K562 treated with DMSO at 1 percent for 4 hours (cell line): ENCODE measurements around the gene TRIP11. TPM values are rescaled to one million over a fixed set of nuclear protein-coding genes. Genes with fewer than 3 reads are reported as not detected.

Source experiments
- total RNA-seq: library from RNA; unstranded; fragments of 300-600 nt; gene quantifications from 2 replicates; pipeline ENCODE4 v1.2.3, GENCODE V29; 2022; ENCODE audit not compliant: insufficient read depth

Gene TRIP11
- 4.0 and 4.8 TPM in 2 replicates for total RNA-seq

GRCh38 chr14:92039719-92040430 is at the start of gene TRIP11:
Gene TRIP11, minus strand, starts transcription at chr14:92040059. Its CDS starts 374 bp downstream, at chr14:92039685.

GRCh38 chr14:91947475-91948184 is 92.2 kb downstream of the TRIP11 start, which contains the start of gene FBLN5:
Gene FBLN5, minus strand, starts transcription at chr14:91947694. Its CDS starts 465 bp downstream, at chr14:91947229.

Other genes starting within 250 kb of the TRIP11 start
- gene TC2N, start 172.5 kb downstream of the TRIP11 start, total RNA-seq, result 2.4 and 2.9 TPM in 2 replicates
- not detected in 2 replicates for gene FBLN5, start 92.4 kb downstream of the TRIP11 start, total RNA-seq
- gene ATXN3, start 66.5 kb upstream of the TRIP11 start, total RNA-seq, result 4.7 and 6.7 TPM in 2 replicates
- 158 and 189 TPM in 2 replicates for gene NDUFB1, start 81.6 kb upstream of the TRIP11 start, total RNA-seq
- gene CPSF2, start 81.9 kb upstream of the TRIP11 start, total RNA-seq, result 5.2 and 11.1 TPM in 2 replicates